Measurements from ENCODE around the gene CAMTA1. TPM values are rescaled to one million over a fixed set of nuclear protein-coding genes. Genes with fewer than 3 reads are reported as not detected.

The CAMTA1 gene
- total RNA-seq, 1 donor from 2014 or later, result 115 TPM

- DNase-seq, result no peak
Observed at GRCh38 chr1:7467476-7468175, 682.4 kb downstream of the CAMTA1 start.

- no peak for DNase-seq
Observed at GRCh38 chr1:7468248-7468647, 683.0 kb downstream of the CAMTA1 start.

GRCh38 chr1:7469255-7469938 is 684.1 kb downstream of the CAMTA1 start:
- no peak for DNase-seq

GRCh38 chr1:7470904-7471638 is 685.8 kb downstream of the CAMTA1 start:
- DNase-seq, result no peak

- no peak for DNase-seq
Observed at GRCh38 chr1:7471836-7472235, 686.6 kb downstream of the CAMTA1 start.

- no peak for DNase-seq
Observed at GRCh38 chr1:7473223-7474142, 688.2 kb downstream of the CAMTA1 start.

GRCh38 chr1:7474143-7474490 is 688.9 kb downstream of the CAMTA1 start:
- no peak for DNase-seq

GRCh38 chr1:7474786-7475502 is 689.7 kb downstream of the CAMTA1 start:
- no peak for DNase-seq

GRCh38 chr1:7475691-7476090 is 690.4 kb downstream of the CAMTA1 start:
- DNase-seq, result no peak

- DNase-seq, result no peak
Observed at GRCh38 chr1:7476402-7476801, 691.1 kb downstream of the CAMTA1 start.

- DNase-seq, result no peak
Observed at GRCh38 chr1:7476861-7477547, 691.8 kb downstream of the CAMTA1 start.

GRCh38 chr1:7477593-7477992 is 692.3 kb downstream of the CAMTA1 start:
- DNase-seq, result no peak

GRCh38 chr1:7478142-7478790 is 693.0 kb downstream of the CAMTA1 start:
- no peak for DNase-seq

GRCh38 chr1:7478809-7479499 is 693.7 kb downstream of the CAMTA1 start:
- peak; percentile 19 for DNase-seq

- no peak for DNase-seq
Observed at GRCh38 chr1:7479571-7479970, 694.3 kb downstream of the CAMTA1 start.

GRCh38 chr1:7481194-7481593 is 695.9 kb downstream of the CAMTA1 start:
- DNase-seq, result no peak

GRCh38 chr1:7482077-7482476 is 696.8 kb downstream of the CAMTA1 start:
- no peak for DNase-seq

GRCh38 chr1:7482772-7483495 is 697.7 kb downstream of the CAMTA1 start:
- DNase-seq, result no peak

Measured in occipital lobe (tissue), 2 donors.